ENCODE data around the gene SYT11.

SYT11 gene

GRCh38 chr1:155911156-155912055 is 52.0 kb downstream of the SYT11 start, which contains the start of gene RIT1 (continued):
- TF ChIP-seq HOXA7 (CRISPR knock-in tag; IDR thresholded peaks at IDR 0.05; ENCODE audit: borderline replicate concordance) (no peak), ZNF473 (tag by site-specific recombination; IDR thresholded peaks at IDR 0.05) (no peak), SP3 (tag by site-specific recombination; IDR thresholded peaks at IDR 0.05) (peak; percentile 94), ZNF221 (tag by site-specific recombination; IDR thresholded peaks at IDR 0.05; ENCODE audit: borderline replicate concordance) (no peak), ZNF37A (tag by site-specific recombination; IDR thresholded peaks at IDR 0.05) (no peak), ZNF280C (tag by site-specific recombination; IDR thresholded peaks at IDR 0.05) (no peak), ZNF214 (tag by site-specific recombination; IDR thresholded peaks at IDR 0.05; ENCODE audit: borderline replicate concordance) (no peak), ZNF404 (tag by site-specific recombination; IDR thresholded peaks at IDR 0.05) (no peak), ZNF239 (tag by site-specific recombination; IDR thresholded peaks at IDR 0.05) (no peak), GLI2 (tag by site-specific recombination; IDR thresholded peaks at IDR 0.05; ENCODE audit: borderline replicate concordance, low read depth) (no peak), ZNF394 (tag by site-specific recombination; IDR thresholded peaks at IDR 0.05; ENCODE audit: borderline replicate concordance) (no peak), ZNF555 (tag by site-specific recombination; conservative IDR thresholded peaks at IDR 0.05) (no peak), ZNF146 (tag by site-specific recombination; IDR thresholded peaks at IDR 0.05) (0 out of 2 replicates have a peak, but pooled peaks have one; percentile 9), ZNF24 (tag by site-specific recombination; IDR thresholded peaks at IDR 0.05) (peak; percentile 66; the same call in 1 of the 2 replicates), ZNF266 (tag by site-specific recombination; IDR thresholded peaks at IDR 0.05; ENCODE audit: low read depth) (no peak), ZNF274 (IDR thresholded peaks at IDR 0.05; ENCODE audit: low read length) (no peak), ZNF274 (tag by site-specific recombination; IDR thresholded peaks at IDR 0.05; ENCODE audit: borderline replicate concordance) (no peak), KLF7 (tag by site-specific recombination; IDR thresholded peaks at IDR 0.05; ENCODE audit: borderline replicate concordance) (peak; percentile 55; the same call in 1 of the 2 replicates), ZNF580 (tag by site-specific recombination; IDR thresholded peaks at IDR 0.05) (no peak), ZFP41 (tag by site-specific recombination; IDR thresholded peaks at IDR 0.05; ENCODE audit: borderline replicate concordance) (no peak), PBX3 (CRISPR knock-in tag; IDR thresholded peaks at IDR 0.05) (no peak), ZNF596 (tag by site-specific recombination; IDR thresholded peaks at IDR 0.05) (no peak), ZXDB (tag by site-specific recombination; IDR thresholded peaks at IDR 0.05) (0 out of 2 replicates have a peak, but pooled peaks have one; percentile 8), ZNF658 (tag by site-specific recombination; IDR thresholded peaks at IDR 0.05) (no peak), GLIS1 (tag by site-specific recombination; IDR thresholded peaks at IDR 0.05) (peak; percentile 26; the same call in 1 of the 2 replicates), ZNF155 (tag by site-specific recombination; IDR thresholded peaks at IDR 0.05) (no peak), ZNF114 (tag by site-specific recombination; IDR thresholded peaks at IDR 0.05) (no peak), ZNF529 (tag by site-specific recombination; IDR thresholded peaks at IDR 0.05; ENCODE audit: insufficient replicate concordance) (no peak), KLF1 (tag by site-specific recombination; IDR thresholded peaks at IDR 0.05) (peak; percentile 85), ZNF670 (tag by site-specific recombination; IDR thresholded peaks at IDR 0.05; ENCODE audit: low read depth) (no peak), YY1 (tag by site-specific recombination; IDR thresholded peaks at IDR 0.05) (peak; percentile 65; the same call in 1 of the 2 replicates), SCRT2 (tag by site-specific recombination; IDR thresholded peaks at IDR 0.05) (no peak), ZNF280D (tag by site-specific recombination; IDR thresholded peaks at IDR 0.05) (0 out of 2 replicates have a peak, but pooled peaks have one; percentile 4), ZBTB1 (tag by site-specific recombination; IDR thresholded peaks at IDR 0.05) (0 out of 2 replicates have a peak, but pooled peaks have one; percentile 10), SP7 (tag by site-specific recombination; IDR thresholded peaks at IDR 0.05) (0 out of 2 replicates have a peak, but pooled peaks have one; percentile 39)

Measured in HEK293 (cell line).